Measurements from ENCODE around the gene EVC2. TPM values are rescaled to one million over a fixed set of nuclear protein-coding genes. Genes with fewer than 3 reads are reported as not detected.
A peak's percentile ranks its signal among the peaks of the same experiment; 100 is the strongest.

The EVC2 gene
- polyA plus RNA-seq, 4 donors = 8.6 to 9.1 (median 8.8) TPM

DNA sequence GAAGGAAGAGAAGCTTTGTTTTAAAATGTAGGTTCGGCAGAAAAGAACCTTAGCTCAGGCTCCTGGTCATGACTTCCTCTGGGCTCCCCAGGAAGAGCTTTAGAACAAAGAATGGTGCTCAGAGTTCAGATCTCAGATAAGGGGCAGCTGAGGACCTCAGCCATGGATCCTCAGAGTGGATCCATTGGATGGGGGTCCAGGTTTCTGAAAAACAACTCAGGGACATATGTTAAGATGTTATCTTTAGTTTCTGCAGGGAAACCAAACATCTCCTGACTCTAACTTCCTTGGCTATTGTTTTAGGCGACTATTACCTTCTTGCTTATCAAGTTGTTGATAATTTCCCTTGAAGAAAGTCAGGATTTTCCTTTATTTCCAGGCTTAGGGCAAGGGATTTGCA, 8.0 kb upstream of the EVC2 start:
- DNase-seq (ENCODE audit: low read depth in 4 of 4, low spot score in 3 of 4) = no peak

DNA sequence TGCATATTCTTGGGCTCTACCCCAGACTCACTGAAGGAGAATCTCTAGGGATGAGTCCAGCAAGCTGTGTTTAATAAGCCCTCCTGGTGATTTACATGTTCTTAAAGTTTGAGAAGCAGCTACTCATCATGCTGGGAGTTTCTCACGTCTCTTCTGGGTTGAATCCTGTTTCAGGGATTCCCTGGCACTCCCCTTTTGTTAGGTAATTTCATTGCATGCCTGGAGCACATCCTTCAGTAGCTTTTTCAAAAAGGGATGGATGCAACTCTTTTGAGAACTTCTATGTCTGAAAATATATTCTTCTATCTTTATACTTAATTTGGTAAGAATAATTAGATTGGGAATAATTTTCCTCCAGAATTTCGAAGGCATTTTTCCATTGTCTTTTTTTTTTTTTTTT, 7.0 kb upstream of the EVC2 start:
- no peak for DNase-seq (ENCODE audit: low read depth in 4 of 4, low spot score in 3 of 4)

DNA sequence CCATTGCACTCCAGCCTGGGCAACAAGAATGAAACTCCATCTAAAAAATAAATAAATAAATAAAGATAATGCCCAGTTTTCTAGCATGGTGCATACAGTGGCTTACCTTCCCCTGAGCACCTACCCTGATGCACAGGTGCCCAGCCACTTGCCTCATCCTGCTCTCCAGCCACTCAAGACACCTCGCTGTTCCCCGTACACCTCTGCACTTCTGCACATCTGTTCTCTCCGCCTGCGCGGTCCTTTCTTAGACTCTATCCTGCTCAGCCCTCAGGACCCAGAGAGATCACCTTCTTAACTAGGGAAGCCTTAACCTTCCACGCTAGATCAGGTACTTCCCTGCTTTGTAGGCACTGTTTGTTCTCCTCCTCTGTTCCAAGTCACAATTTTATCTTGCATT, 5.5 kb upstream of the EVC2 start:
- no peak for DNase-seq (ENCODE audit: low read depth in 4 of 4, low spot score in 3 of 4)

DNA sequence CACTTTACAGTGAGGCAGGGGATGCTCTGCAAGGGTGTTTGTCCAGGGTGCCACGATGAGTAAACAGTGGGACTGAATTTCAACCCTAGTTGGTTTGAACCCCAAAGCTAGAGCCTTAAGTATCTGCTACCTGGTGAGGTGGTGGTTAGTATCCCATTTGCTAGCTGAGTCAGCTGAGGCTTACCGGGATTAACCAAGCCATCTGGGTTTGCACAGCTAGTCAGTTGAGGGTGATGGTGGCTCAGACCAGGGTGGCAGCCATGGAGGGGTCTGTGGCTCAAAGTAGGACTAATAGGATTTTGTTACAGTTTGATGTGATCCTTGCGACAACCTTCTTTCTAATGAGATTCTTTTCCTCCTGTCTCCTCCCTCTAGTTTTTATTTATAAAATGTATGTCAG, 4.6 kb upstream of the EVC2 start:
- no peak for DNase-seq (ENCODE audit: low read depth in 4 of 4, low spot score in 3 of 4)

- DNase-seq (ENCODE audit: low read depth in 4 of 4, low spot score in 3 of 4) = no peak
These were observed 4.2 kb upstream of the EVC2 start for GRCh38 chr4:5712517-5712916.

GRCh38 chr4:5711479-5712184, 3.3 kb upstream of the EVC2 start:
- DNase-seq (ENCODE audit: low read depth in 4 of 4, low spot score in 3 of 4) = no peak

GRCh38 chr4:5710961-5711478, 2.7 kb upstream of the EVC2 start, which contains the start of gene EVC:
Gene EVC, plus strand, starts transcription at chr4:5711201. Its CDS starts 180 bp downstream, at chr4:5711381.
- DNase-seq (ENCODE audit: low read depth in 4 of 4, low spot score in 3 of 4) = peak in 3 of 4 donors; percentile 50 to 81 (median 74)

DNA sequence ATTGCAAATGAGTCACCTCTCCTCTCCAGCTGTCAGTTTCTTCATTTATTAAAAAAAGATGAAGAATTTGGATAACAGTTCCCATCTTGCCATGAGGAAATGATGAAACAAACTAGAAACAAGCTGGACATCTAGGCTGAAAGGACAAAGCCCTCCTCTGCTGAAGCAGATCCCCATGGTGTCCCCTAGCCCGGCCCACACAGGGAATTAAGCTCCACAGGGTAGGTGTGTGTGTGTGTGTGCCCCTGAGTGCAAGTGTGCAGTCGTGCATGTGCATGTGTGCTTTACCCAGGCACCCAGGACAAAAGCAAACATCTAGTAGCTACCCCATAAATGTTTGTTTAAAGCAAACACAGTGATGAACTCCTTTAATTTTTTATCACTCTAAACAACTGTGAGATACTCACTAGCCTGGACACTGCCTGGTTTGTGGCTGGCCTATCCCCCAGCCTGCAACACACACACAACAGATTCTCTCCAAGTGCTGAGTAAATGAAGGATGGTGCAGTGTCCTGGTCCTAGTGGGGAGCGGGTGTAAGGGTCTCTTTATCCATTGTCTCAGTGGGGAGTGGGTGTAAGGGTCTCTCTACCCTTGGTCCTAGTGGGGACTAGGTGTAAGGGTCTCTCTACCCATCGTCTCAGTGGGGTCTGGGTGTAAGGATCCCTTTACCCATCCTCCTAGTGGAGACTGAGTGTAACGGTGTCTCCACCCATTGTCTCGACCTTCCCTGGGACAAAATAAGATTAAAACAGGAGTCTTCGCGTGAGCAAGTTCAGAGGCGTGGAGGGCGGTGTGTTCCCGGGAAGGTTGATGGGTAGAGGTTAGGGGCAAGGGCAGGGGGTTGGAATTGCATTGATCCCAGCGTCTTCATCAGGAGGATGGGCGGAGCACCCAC, 2.0 kb upstream of the EVC2 start:
- no peak for DNase-seq (ENCODE audit: low read depth in 4 of 4, low spot score in 3 of 4)

DNA sequence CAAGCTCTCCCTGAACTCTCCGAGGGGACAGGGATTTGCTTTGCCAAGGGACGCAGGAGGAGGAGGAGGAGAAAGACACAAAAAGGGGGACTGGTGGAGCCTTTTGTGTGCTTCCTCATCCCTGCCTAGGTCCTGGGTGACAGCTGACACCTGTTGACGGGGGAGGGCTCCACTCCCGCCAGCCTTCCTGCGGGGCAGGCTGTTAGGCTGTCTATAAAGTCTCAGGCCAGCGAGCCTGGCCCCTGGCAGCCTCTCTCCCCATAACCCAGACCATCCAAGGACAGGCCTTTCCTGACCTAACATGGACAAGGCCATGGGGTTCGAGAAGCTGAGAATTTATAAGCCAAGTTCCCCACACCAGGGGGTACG, 832 bp upstream of the EVC2 start:
- no peak for DNase-seq (ENCODE audit: low read depth in 4 of 4, low spot score in 3 of 4)

GRCh38 chr4:5707778-5708448, 446 bp downstream of the EVC2 start:
- no peak for DNase-seq (ENCODE audit: low read depth in 4 of 4, low spot score in 3 of 4)

DNA sequence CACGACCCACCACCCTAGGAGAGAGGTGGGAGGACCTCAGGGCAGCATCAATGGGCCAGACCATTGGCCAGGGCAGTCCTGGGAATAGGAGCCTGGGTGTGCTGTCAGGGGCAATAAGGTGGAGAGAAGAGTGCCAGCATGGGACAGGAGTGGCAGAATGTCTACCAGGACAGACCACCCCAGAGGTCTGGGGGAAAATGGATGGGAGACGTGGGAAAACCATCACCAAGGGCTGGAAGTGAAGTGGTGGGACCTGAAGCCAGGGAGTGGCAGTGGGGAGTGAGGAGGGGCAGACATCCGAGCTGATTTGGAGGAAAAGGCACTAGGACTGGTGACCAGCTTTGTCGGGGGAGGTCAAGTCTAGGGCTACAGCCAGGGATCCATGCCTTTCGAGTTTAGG, 993 bp downstream of the EVC2 start:
- DNase-seq (ENCODE audit: low read depth in 4 of 4, low spot score in 3 of 4) = no peak

GRCh38 chr4:5706486-5707290, 1.7 kb downstream of the EVC2 start:
- no peak for DNase-seq (ENCODE audit: low read depth in 4 of 4, low spot score in 3 of 4)

- no peak for DNase-seq (ENCODE audit: low read depth in 4 of 4, low spot score in 3 of 4)
These were observed 2.6 kb downstream of the EVC2 start for GRCh38 chr4:5705647-5706320.

- DNase-seq (ENCODE audit: low read depth in 4 of 4, low spot score in 3 of 4) = no peak
These were observed 4.1 kb downstream of the EVC2 start for GRCh38 chr4:5704276-5704675.

GRCh38 chr4:5703831-5704230, 4.5 kb downstream of the EVC2 start:
- no peak for DNase-seq (ENCODE audit: low read depth in 4 of 4, low spot score in 3 of 4)

DNA sequence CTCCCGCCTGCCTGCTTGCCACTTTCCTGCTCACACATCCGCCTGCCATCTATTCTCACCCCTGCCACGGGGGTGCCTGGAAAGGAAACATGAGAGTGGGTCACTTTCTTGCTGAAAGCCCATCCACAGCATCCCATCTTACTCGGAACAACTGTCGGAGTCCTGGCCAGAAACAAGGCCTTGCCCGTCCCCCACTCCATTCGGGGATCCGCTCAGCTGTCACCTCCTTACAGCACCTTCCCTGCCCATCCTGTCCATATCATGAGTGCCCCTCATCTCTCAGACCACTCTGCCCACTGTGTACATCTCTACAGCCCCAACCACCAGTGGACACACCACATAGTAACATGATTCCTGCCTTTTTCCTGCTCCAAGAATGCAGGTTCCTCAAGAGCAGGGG, 6.4 kb downstream of the EVC2 start:
- no peak for DNase-seq (ENCODE audit: low read depth in 4 of 4, low spot score in 3 of 4)

GRCh38 chr4:5700459-5700858, 7.9 kb downstream of the EVC2 start:
- DNase-seq (ENCODE audit: low read depth in 4 of 4, low spot score in 3 of 4) = no peak

- DNase-seq (ENCODE audit: low read depth in 4 of 4, low spot score in 3 of 4) = no peak
These were observed 12.0 kb downstream of the EVC2 start for GRCh38 chr4:5696341-5696740.

DNA sequence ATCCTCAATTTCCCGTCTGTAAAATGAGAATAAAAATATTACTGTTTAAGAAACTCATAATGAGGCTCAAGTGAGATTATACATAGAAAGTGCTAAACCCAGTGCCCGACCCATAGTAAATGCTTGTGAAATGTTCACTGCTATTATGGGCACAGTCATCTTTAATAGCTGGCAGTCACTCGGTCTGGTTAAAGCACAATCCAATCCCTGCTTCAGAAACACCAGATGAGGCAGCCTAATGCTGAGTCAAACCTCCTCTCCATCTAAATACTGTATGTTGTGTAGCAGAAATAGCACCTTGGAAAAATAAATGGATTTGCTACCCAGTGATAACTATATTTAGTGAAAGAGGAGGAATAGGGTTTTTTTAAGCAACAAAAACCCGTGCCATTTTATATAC, 14.5 kb downstream of the EVC2 start:
- DNase-seq (ENCODE audit: low read depth in 4 of 4, low spot score in 3 of 4) = no peak

Measured in right renal pelvis (tissue), 4 donors.